Adrenal gland (tissue), 5 donors: Measurements from ENCODE around the gene GRK3.

ENCODE experiments used
- POLR2A ChIP-seq, 2 donors: fragments of 450-650 bp; IDR thresholded peaks; one replicate each; pipeline ENCODE4 v1.6.1; 2017; ENCODE audit warnings: antibody characterized with exemption in 2 of 2, mild to moderate bottlenecking in 2 of 2, moderate library complexity in 1 of 2
- TF ChIP-seq, protein P1 (sequence below), 6 experiments: fragments of 450-650 bp in 4 of 6; fragments of 200-600 bp in 2 of 6; sonication (generic) in 1 of 6; IDR thresholded peaks; 1 replicate in 5 of 6; 2 replicates in 1 of 6; pipeline versions ENCODE4 v1.5.1 to v1.8.0; 2016 to 2021; ENCODE audit warnings: antibody characterized with exemption in 6 of 6, mild to moderate bottlenecking in 2 of 6, moderate library complexity in 1 of 6
- donor health status: DM: no; HTN: no; CAD: no.

DNA sequence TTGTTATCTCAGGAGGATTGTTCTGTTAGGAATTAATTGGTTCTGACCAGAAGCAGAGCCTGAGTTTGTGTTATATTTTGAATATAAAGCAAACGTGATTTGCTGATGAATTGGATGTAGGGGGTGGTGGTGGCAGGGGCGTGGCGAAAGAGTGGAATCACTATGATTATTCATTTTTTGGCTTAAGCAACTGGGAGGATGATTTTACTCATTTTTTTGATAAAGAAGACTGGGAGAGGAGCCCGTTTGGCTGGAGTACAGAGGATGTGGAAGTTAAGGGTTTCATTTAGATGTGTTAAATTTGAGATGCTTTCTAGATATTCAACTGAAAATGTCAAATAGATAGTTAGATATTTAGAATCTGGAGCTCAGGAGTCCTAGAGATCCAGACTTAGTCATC lies 94.2 kb downstream of the GRK3 start:
- TF ChIP-seq, protein P1, sequence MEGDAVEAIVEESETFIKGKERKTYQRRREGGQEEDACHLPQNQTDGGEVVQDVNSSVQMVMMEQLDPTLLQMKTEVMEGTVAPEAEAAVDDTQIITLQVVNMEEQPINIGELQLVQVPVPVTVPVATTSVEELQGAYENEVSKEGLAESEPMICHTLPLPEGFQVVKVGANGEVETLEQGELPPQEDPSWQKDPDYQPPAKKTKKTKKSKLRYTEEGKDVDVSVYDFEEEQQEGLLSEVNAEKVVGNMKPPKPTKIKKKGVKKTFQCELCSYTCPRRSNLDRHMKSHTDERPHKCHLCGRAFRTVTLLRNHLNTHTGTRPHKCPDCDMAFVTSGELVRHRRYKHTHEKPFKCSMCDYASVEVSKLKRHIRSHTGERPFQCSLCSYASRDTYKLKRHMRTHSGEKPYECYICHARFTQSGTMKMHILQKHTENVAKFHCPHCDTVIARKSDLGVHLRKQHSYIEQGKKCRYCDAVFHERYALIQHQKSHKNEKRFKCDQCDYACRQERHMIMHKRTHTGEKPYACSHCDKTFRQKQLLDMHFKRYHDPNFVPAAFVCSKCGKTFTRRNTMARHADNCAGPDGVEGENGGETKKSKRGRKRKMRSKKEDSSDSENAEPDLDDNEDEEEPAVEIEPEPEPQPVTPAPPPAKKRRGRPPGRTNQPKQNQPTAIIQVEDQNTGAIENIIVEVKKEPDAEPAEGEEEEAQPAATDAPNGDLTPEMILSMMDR (IDR thresholded peaks at IDR 0.05), result no peak
- TF ChIP-seq POLR2A (IDR thresholded peaks at IDR 0.05), result no peak
